GM12873 (cell line): ENCODE measurements around the gene APLNR.

ENCODE experiments used
- TF ChIP-seq, protein P1 (sequence below): IDR thresholded peaks from 2 replicates; pipeline ENCODE4 v1.5.1; 2012; ENCODE audit warnings: low read depth, mild to moderate bottlenecking, moderate library complexity, low read length, control low read depth; ENCODE audit not compliant: insufficient read depth; ENCODE audit errors: missing control alignments

Gene APLNR

DNA sequence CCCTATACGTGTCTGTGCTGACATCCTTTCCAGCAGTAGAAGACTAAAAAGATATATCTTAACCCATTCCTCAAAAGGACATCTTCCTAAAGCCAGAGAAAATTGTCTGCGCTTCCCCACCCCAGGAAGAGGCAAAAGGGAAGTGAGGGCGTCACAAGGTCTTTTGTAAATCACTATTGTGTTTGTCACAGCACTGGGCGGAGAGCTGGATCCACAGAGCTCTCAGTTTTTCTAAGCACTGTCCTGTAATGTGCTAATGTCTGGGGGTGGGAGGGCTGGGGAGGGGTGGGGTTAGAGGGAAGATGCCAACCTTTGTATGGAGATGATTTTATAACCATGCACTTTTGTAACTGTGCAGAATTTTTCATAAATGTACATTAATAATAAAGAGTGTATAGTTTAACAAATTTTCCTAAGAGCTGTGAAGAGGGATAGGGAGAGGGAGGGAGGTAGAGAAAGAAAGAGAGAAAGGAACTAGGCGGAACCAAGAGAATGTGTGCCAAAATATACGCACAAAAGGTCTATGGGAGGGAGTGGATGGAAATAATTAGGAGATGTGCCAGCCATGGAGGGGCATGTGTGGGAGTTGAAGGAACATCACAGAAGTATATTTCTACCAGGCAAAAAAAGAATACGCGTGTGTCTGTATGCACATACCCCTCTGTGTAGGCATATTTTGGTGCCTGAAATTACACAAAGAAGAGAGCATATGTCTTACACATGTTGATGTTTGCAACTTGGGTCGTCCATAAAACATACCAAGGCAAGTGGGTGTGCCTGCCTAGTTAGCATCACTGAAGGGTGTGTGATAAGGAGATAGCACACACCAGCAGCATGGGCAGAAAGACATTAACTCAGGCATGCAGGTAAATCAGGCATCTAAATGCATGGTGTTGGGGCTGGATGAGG lies 45.5 kb downstream of the APLNR start:
- TF ChIP-seq, protein P1, sequence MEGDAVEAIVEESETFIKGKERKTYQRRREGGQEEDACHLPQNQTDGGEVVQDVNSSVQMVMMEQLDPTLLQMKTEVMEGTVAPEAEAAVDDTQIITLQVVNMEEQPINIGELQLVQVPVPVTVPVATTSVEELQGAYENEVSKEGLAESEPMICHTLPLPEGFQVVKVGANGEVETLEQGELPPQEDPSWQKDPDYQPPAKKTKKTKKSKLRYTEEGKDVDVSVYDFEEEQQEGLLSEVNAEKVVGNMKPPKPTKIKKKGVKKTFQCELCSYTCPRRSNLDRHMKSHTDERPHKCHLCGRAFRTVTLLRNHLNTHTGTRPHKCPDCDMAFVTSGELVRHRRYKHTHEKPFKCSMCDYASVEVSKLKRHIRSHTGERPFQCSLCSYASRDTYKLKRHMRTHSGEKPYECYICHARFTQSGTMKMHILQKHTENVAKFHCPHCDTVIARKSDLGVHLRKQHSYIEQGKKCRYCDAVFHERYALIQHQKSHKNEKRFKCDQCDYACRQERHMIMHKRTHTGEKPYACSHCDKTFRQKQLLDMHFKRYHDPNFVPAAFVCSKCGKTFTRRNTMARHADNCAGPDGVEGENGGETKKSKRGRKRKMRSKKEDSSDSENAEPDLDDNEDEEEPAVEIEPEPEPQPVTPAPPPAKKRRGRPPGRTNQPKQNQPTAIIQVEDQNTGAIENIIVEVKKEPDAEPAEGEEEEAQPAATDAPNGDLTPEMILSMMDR: no peak

DNA sequence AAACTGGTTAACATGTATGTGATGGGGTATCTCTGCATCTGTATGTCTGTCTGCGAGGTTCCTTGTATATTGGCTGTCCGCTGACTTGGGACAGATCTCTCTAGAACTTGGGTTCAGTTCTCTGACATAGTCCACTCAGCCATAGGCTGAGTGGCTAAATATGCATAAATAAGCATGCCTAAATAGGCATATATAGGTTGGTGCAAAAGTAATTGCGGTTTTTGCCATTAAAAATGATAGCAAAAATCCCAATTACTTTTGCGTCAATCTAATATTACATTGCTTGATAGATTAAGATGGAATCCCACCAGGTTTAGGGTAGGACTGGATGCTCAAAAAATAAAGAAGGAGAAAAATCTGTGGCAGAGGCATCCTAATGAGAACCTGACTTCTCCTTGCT lies 46.5 kb downstream of the APLNR start:
- TF ChIP-seq, protein P1: no peak
